Stimulated activated CD8-positive, alpha-beta memory T cell treated with anti-CD3 and anti-CD28 coated beads, Interleukin-12 subunit alpha, Interleukin-12 subunit beta, amount 100 ng/mL, for 1 hour (primary cell): ENCODE data around the gene KIF7.
"Not testable (repeated sequence)": the region's sequence is repeated elsewhere in the genome, so short reads cannot be mapped to it uniquely, and the experiment has no call there.

Experiments used
- DNase-seq: peaks from one replicate; pipeline ENCODE4 v3.0.0-alpha.2; 2020; ENCODE audit warnings: low read depth

The KIF7 gene

DNA sequence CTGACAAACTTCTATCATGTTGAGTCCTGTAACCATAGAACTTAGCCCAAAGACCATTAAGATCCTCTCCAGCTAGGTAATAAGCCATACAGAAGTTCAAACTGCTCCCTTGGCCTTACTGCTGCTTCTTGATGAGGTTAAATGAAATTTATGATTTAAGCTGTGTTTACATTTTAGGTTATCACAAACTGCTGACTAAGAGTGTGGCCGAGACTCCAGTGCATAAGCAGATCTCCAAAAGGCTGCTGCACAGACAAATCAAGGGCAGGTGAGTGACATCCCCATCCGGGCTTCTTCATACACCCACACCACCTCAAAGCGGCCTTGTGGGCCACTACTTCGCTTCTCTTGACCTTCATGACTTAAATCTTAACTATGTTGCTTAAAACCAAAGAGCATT is 39.0 kb downstream of the KIF7 start:
- DNase-seq: no peak

DNA sequence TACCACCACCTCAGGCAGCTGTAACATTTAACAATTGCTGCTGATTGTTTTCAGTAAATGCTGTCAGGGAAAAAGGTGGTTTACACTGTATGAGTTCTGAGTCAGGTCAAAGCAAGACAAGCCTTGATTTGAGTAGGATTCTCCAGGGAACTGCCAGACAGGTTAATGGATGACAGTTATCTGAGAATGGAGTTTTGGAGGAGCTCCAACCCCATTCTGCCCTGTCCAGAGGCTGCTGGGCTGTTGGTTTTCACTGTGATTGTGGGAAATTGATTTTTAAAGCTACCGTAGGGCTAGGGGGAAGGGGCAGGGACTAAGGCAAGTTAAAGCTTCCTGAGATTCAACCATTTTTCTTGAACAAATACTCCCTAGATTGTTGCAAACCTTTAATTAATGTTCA is 40.1 kb downstream of the KIF7 start:
- DNase-seq: no peak

- no peak for DNase-seq
Measured at GRCh38 chr15:89614164-89614563, 41.1 kb downstream of the KIF7 start.

- DNase-seq: no peak
Measured at GRCh38 chr15:89613031-89613430, 42.2 kb downstream of the KIF7 start.

DNA sequence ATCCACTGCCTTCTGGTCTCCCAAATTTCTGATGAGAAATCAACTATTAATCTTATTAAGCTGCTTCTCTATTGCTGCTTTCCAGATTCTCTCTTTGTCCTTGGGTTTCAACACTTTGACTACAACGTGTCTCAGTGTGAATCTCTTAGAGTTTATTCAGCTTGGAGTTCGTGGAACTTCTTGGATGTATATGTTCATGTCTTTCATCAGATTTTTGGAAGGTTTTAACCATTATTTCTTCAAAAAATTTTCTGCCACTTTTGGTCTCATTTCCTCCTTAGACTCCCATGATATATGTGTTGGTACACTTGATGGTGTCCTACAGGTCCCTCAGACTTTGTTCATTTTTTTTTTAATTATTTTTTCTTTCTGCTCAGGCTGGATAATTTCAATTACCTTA is 44.0 kb downstream of the KIF7 start:
- no peak for DNase-seq

GRCh38 chr15:89599021-89599420 is 56.2 kb downstream of the KIF7 start:
- DNase-seq: no peak

- DNase-seq: no peak
Measured at GRCh38 chr15:89593018-89593417, 62.2 kb downstream of the KIF7 start.

- DNase-seq: no peak
Measured at GRCh38 chr15:89591834-89592233, 63.4 kb downstream of the KIF7 start.

DNA sequence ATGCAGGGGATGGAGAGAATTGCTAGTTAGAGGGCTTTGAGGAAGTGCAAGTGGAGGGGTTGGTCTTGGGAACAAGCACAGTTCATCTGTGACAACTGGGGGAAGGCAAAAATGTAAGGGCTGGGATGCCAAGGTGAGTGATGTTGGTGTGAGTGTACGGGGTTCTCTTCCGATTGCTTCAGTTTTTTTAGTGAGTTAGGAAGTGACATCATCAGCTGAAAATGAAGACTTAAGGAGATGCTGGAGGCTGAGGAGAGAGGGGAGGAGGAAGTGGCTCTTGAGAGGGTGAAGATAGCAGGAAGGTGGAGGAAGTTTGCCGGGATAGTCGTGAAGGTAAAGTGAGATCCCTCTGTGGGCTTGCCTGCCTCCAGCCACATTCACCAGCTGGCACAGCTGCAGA is 67.3 kb downstream of the KIF7 start:
- no peak for DNase-seq

DNA sequence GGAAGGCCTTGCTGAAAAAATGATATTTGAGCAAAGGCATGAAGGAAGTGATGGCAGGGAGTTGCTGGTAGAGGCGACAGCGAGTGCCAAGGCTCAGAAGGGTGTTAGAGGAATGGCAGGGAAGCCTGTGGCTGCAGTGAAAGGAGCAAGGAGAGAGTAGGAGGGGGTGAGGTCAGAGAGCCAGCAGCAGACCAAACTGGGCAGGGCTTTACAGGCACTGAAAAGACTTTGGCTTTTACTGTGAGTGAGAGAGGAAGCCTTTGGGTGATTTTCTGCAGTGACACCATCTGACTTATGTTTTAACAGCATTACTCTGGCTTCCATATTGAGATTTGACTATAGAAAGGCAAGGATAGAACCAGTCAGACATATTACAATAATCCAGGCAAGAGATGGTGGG is 68.6 kb downstream of the KIF7 start:
- no peak for DNase-seq

- DNase-seq: not testable (repeated sequence)
Measured at GRCh38 chr15:89580747-89581146, 74.5 kb downstream of the KIF7 start.

DNA sequence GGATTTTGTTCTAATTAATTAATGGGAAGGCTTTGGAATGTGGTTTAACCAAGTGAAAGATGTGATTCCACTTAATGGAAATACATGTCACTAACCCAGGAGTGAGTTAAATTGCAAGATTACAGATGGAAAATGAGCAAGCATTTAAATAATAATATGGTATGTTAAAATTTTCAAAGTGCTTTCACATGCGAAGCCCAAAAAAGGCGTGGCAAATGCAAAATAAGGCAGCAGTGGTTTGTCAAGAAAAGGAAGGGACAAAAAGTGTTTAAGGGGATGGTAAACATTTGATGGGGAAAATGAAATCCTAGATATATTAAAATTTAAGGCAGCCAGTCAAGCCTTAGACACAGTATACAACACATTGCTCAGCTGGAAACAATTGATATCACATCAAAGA is 77.1 kb downstream of the KIF7 start:
- no peak for DNase-seq
